DND-41 (cell line): ENCODE data around the gene SLC35B3.

ENCODE experiments used
- ATAC-seq: fragments of 200-7000 bp; cut with Tn5 transposase; 3 replicates; pipeline ENCODE4 v1.9.1; 2021; ENCODE audit warnings: low read depth; ENCODE audit not compliant: insufficient read depth
- DNase-seq: peaks from one replicate; pipeline ENCODE4 v3.0.0-alpha.2; 2020
- H2AFZ ChIP-seq: 2 replicates; pipeline ENCODE4 v1.6.0; 2012; ENCODE audit warnings: low read depth, low read length
- H3K27ac ChIP-seq: 2 replicates; pipeline ENCODE4 v1.5.1; 2012; ENCODE audit warnings: low read length, inconsistent platforms
- H3K27me3 ChIP-seq: fragments of 200-600 bp; sonication (generic); 2 replicates; pipeline ENCODE4 v1.6.0; 2012; ENCODE audit warnings: low read length, mild to moderate bottlenecking, inconsistent platforms; ENCODE audit not compliant: insufficient read depth, poor library complexity
- H3K36me3 ChIP-seq: 2 replicates; pipeline ENCODE4 v1.5.1; 2012; ENCODE audit warnings: low read length, inconsistent platforms; ENCODE audit not compliant: insufficient read depth
- H3K4me1 ChIP-seq: 2 replicates; pipeline ENCODE4 v1.5.1; 2012; ENCODE audit warnings: mild to moderate bottlenecking, low read length; ENCODE audit not compliant: insufficient read depth
- H3K4me2 ChIP-seq: 2 replicates; pipeline ENCODE4 v1.6.0; 2012; ENCODE audit warnings: mild to moderate bottlenecking, moderate library complexity, low read length, inconsistent platforms; ENCODE audit not compliant: insufficient read depth
- H3K4me3 ChIP-seq, 2 experiments: fragments of 200-600 bp in 1 of 2; shearing (Covaris generic) in 1 of 2; 2 replicates each; pipeline ENCODE4 v1.5.1; 2012 to 2016; ENCODE audit warnings: inconsistent platforms in 2 of 2, low read length in 2 of 2, mild to moderate bottlenecking in 2 of 2, low read depth in 1 of 2, moderate library complexity in 1 of 2
- H3K79me2 ChIP-seq: 2 replicates; pipeline ENCODE4 v1.6.0; 2012; ENCODE audit warnings: low read length, inconsistent platforms; ENCODE audit not compliant: insufficient read depth
- H3K9ac ChIP-seq: 2 replicates; pipeline ENCODE4 v1.6.0; 2012; ENCODE audit warnings: low read depth, mild to moderate bottlenecking, inconsistent platforms, low read length, moderate library complexity
- H3K9me3 ChIP-seq: 2 replicates; pipeline ENCODE4 v1.5.1; 2012; ENCODE audit warnings: low read length, moderate library complexity, mild to moderate bottlenecking, inconsistent platforms; ENCODE audit not compliant: insufficient read depth, severe bottlenecking
- H4K20me1 ChIP-seq: 2 replicates; pipeline ENCODE4 v1.6.0; 2012; ENCODE audit warnings: low read length; ENCODE audit not compliant: insufficient read depth
- CTCF ChIP-seq: IDR thresholded peaks from 2 replicates; pipeline ENCODE4 v1.5.1; 2012; ENCODE audit warnings: borderline replicate concordance, low read length, moderate library complexity, mild to moderate bottlenecking; ENCODE audit not compliant: poor library complexity, severe bottlenecking; ENCODE audit errors: extremely low read depth
- EZH2 ChIP-seq: IDR thresholded peaks from 3 replicates; pipeline ENCODE4 v1.6.1; 2012; ENCODE audit warnings: borderline replicate concordance, low read depth, mild to moderate bottlenecking, moderate library complexity, low read length, inconsistent platforms; ENCODE audit not compliant: severe bottlenecking

Gene SLC35B3

GRCh38 chr6:8435093-8435844 is at the start of gene SLC35B3:
TSS of gene SLC35B3 (minus strand) at chr6:8435545.
- peak within 1 kb of the TSS; percentile 99 for H3K27ac ChIP-seq
- no peaks in the 10 kb centered on the region for H4K20me1 ChIP-seq
- ATAC-seq = peak; percentile 92
- H3K4me3 ChIP-seq = peak within 1 kb of the TSS; percentile 83 to 99
- peaks cover 4% of the 10 kb centered on the region for H3K36me3 ChIP-seq
- peaks cover 19% of the 10 kb centered on the region for H3K79me2 ChIP-seq
- peaks cover 5% of the 10 kb centered on the region for H3K9me3 ChIP-seq
- H2AFZ ChIP-seq = peak within 1 kb of the TSS; percentile 99
- H3K4me2 ChIP-seq = peak within 1 kb of the TSS; percentile 68
- no peaks in the 10 kb centered on the region for H3K27me3 ChIP-seq
- peak; percentile 95 for DNase-seq
- TF ChIP-seq EZH2 = no peak
- H3K9ac ChIP-seq = peak within 1 kb of the TSS; percentile 96
- peaks cover 30% of the 10 kb centered on the region for H3K4me1 ChIP-seq

- Histone ChIP-seq H3K27ac (no peak overlapping the region), H3K79me2 (no peaks in the 10 kb centered on the region), H3K9ac (no peak overlapping the region), H3K4me1 (no peaks in the 10 kb centered on the region), H4K20me1 (no peaks in the 10 kb centered on the region), H2AFZ (no peak overlapping the region), H3K4me3 (no peak overlapping the region), H3K9me3 (no peaks in the 10 kb centered on the region), H3K4me2 (no peak overlapping the region), H3K27me3 (no peaks in the 10 kb centered on the region), H3K36me3 (no peaks in the 10 kb centered on the region)
- DNase-seq (no peak), ATAC-seq (no peak)
- no peak for TF ChIP-seq EZH2
- TF ChIP-seq CTCF = no peak
These were observed 48.3 kb upstream of the SLC35B3 start for GRCh38 chr6:8483650-8484049.

DNA sequence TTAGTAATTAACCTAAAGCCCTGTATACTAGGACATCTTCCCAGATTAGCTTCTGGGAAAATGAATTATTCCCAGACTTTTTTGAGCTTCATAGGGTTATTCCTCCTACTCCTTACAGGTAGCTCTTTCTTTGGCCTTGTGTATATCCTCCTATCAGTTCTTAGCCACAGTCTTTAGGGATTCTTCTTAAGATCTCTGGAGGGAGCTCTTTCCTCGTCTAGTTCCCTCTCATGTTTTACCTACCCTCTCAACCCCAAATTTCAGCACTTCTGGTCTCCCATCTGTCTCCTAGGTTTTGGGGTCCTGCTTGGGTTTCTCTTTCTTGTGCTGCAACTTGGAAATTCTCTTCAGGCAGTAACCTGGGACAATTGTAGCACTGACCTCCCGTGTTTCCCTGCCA is 46.4 kb upstream of the SLC35B3 start:
- Histone ChIP-seq H3K36me3 (no peaks in the 10 kb centered on the region), H3K9me3 (no peaks in the 10 kb centered on the region), H3K79me2 (no peaks in the 10 kb centered on the region), H3K27me3 (no peaks in the 10 kb centered on the region), H3K9ac (no peak overlapping the region), H2AFZ (no peak overlapping the region), H3K4me1 (no peaks in the 10 kb centered on the region), H3K27ac (no peak overlapping the region), H4K20me1 (no peaks in the 10 kb centered on the region), H3K4me2 (no peak overlapping the region), H3K4me3 (no peak overlapping the region)
- TF ChIP-seq CTCF (peak; percentile 39), EZH2 (no peak)
- ATAC-seq (no peak), DNase-seq (no peak)

GRCh38 chr6:8478418-8478817 is 43.1 kb upstream of the SLC35B3 start:
- TF ChIP-seq EZH2 (no peak), CTCF (no peak)
- no peak overlapping the region for H2AFZ ChIP-seq
- no peaks in the 10 kb centered on the region for H3K79me2 ChIP-seq
- DNase-seq (no peak), ATAC-seq (no peak)
- no peak overlapping the region for H3K27ac ChIP-seq
- no peaks in the 10 kb centered on the region for H3K27me3 ChIP-seq
- no peak overlapping the region for H3K4me3 ChIP-seq
- H3K4me2 ChIP-seq = no peak overlapping the region
- no peaks in the 10 kb centered on the region for H3K36me3 ChIP-seq
- no peaks in the 10 kb centered on the region for H3K9me3 ChIP-seq
- H4K20me1 ChIP-seq = no peaks in the 10 kb centered on the region
- no peaks in the 10 kb centered on the region for H3K4me1 ChIP-seq
- no peak overlapping the region for H3K9ac ChIP-seq
